HL-60 (cell line): ENCODE results near the gene AGO1.

Source experiments
- DNase-seq, 2 experiments: peaks; one replicate each; pipeline ENCODE4 v3.0.0-alpha.2; 2010 to 2020; ENCODE audit warnings: low read depth in 1 of 2, low spot score in 1 of 2
- H3K27ac ChIP-seq: fragments of 250-450 bp; sonication (Bioruptor Pico); replicated peaks from 2 replicates; pipeline ENCODE4 v1.5.1; 2020; ENCODE audit warnings: mild to moderate bottlenecking, moderate library complexity
- H3K27me3 ChIP-seq: fragments of 250-450 bp; sonication (Bioruptor Pico); 2 replicates; pipeline ENCODE4 v1.5.1; 2021; ENCODE audit warnings: mild to moderate bottlenecking, moderate library complexity; ENCODE audit not compliant: insufficient read depth, poor library complexity, severe bottlenecking
- H3K4me3 ChIP-seq: replicated peaks from 2 replicates; pipeline ENCODE4 v1.5.1; 2011; ENCODE audit warnings: mild to moderate bottlenecking, control low read depth, low read length; ENCODE audit not compliant: insufficient read depth
- CTCF ChIP-seq: IDR thresholded peaks from one replicate; pipeline ENCODE4 v1.5.1; 2011; ENCODE audit warnings: low read length, control low read depth, inconsistent platforms; ENCODE audit not compliant: insufficient read depth
- GABPA ChIP-seq: IDR thresholded peaks from 2 replicates; pipeline ENCODE4 v1.6.1; 2012; ENCODE audit warnings: low read depth
- POLR2AphosphoS5 ChIP-seq: IDR thresholded peaks from 2 replicates; pipeline ENCODE4 v1.6.1; 2012; ENCODE audit warnings: low read depth
- REST ChIP-seq: IDR thresholded peaks from 2 replicates; pipeline ENCODE4 v1.6.1; 2012; ENCODE audit warnings: low read depth; ENCODE audit not compliant: insufficient replicate concordance
- SPI1 ChIP-seq: IDR thresholded peaks from 2 replicates; pipeline ENCODE4 v1.6.1; 2012; ENCODE audit warnings: low read depth, mild to moderate bottlenecking, borderline replicate concordance

The AGO1 gene

GRCh38 chr1:35894656-35895055, 11.6 kb downstream of the AGO1 start:
- no peak for DNase-seq
- Histone ChIP-seq H3K27me3 (no peaks in the 10 kb centered on the region), H3K27ac (no peak overlapping the region; the same call in 1 of the 2 replicates), H3K4me3 (no peak overlapping the region)
- TF ChIP-seq REST, result no peak
- TF ChIP-seq GABPA, result no peak
- TF ChIP-seq SPI1, result no peak
- no peak for TF ChIP-seq POLR2AphosphoS5
- no peak for TF ChIP-seq CTCF

- Histone ChIP-seq H3K27ac (no peak overlapping the region), H3K27me3 (no peaks in the 10 kb centered on the region), H3K4me3 (no peak overlapping the region)
- no peak for DNase-seq
- TF ChIP-seq CTCF (no peak), POLR2AphosphoS5 (no peak), REST (no peak), SPI1 (no peak), GABPA (no peak)
Measured at GRCh38 chr1:35899941-35900340, 16.9 kb downstream of the AGO1 start.

GRCh38 chr1:35901235-35901634, 18.2 kb downstream of the AGO1 start:
- H3K4me3 ChIP-seq, result no peak overlapping the region
- H3K27me3 ChIP-seq, result no peaks in the 10 kb centered on the region
- no peak for TF ChIP-seq POLR2AphosphoS5
- TF ChIP-seq GABPA, result no peak
- TF ChIP-seq REST, result no peak
- no peak for TF ChIP-seq SPI1
- no peak for TF ChIP-seq CTCF

More at GRCh38 chr1:35901235-35901634, 18.2 kb downstream of the AGO1 start:
- no peak overlapping the region for H3K27ac ChIP-seq
- no peak for DNase-seq
